Measurements from ENCODE around the gene BTBD9. TPM values are rescaled to one million over a fixed set of nuclear protein-coding genes. Genes with fewer than 3 reads are reported as not detected.

Gene BTBD9
- total RNA-seq, 1 experiment from 2014 or later: 12.5 TPM

GRCh38 chr6:38400764-38401163, 239.0 kb downstream of the BTBD9 start:
- no peak for TF ChIP-seq CTCF (IDR thresholded peaks at IDR 0.05; ENCODE audit: unreplicated experiment)
- ChIA-PET CTCF (interaction anchor here (0.6 to 0.8 kb wide), 2 partner anchors 170 to 280 kb away, joined by 3 to 4 read pairs; no protein-coding TSS in a partner anchor), POLR2A (no interaction called here)
- no peak for DNase-seq (ENCODE audit: unreplicated experiment)
- H3K27me3 Mint-ChIP-seq (ENCODE audit: insufficient read depth, unreplicated experiment): no peaks in the 10 kb centered on the region
- H3K4me3 Mint-ChIP-seq (ENCODE audit: unreplicated experiment): no peak overlapping the region
- H3K36me3 Mint-ChIP-seq (ENCODE audit: insufficient read depth, unreplicated experiment): no peaks in the 10 kb centered on the region
- peaks cover 20% of the 10 kb centered on the region for H3K4me1 Mint-ChIP-seq (ENCODE audit: insufficient read depth, unreplicated experiment)
- BruUV-seq (replicated peaks): no TSS peak
- intact Hi-C loops (cut with micrococcal nuclease): no loop called here
- no peaks in the 10 kb centered on the region for H3K9me3 Mint-ChIP-seq (ENCODE audit: unreplicated experiment)
- no peak overlapping the region for H3K27ac Mint-ChIP-seq (ENCODE audit: low read depth, unreplicated experiment)

- intact Hi-C loops (cut with micrococcal nuclease): no loop called here
- Mint-ChIP-seq H3K27me3 (ENCODE audit: insufficient read depth, unreplicated experiment) (no peaks in the 10 kb centered on the region), H3K27ac (ENCODE audit: low read depth, unreplicated experiment) (no peak overlapping the region), H3K4me3 (ENCODE audit: unreplicated experiment) (no peak overlapping the region), H3K36me3 (ENCODE audit: insufficient read depth, unreplicated experiment) (no peaks in the 10 kb centered on the region), H3K4me1 (ENCODE audit: insufficient read depth, unreplicated experiment) (peaks cover 16% of the 10 kb centered on the region), H3K9me3 (ENCODE audit: unreplicated experiment) (no peaks in the 10 kb centered on the region)
- POLR2A ChIA-PET: interaction anchor here (1.1 kb wide), 1 partner anchor 10 kb away, joined by 3 read pairs; no protein-coding TSS in a partner anchor
- no peak for DNase-seq (ENCODE audit: unreplicated experiment)
- TF ChIP-seq CTCF (IDR thresholded peaks at IDR 0.05; ENCODE audit: unreplicated experiment): no peak
- BruUV-seq (replicated peaks): no TSS peak
- CTCF ChIA-PET: interaction anchor here (0.8 kb wide), 1 partner anchor 9 kb away, joined by 3 read pairs; no protein-coding TSS in a partner anchor
These were observed 239.6 kb downstream of the BTBD9 start for GRCh38 chr6:38400101-38400500.

GRCh38 chr6:38396209-38396608, 243.5 kb downstream of the BTBD9 start:
- no peaks in the 10 kb centered on the region for H3K9me3 Mint-ChIP-seq (ENCODE audit: unreplicated experiment)
- H3K27me3 Mint-ChIP-seq (ENCODE audit: insufficient read depth, unreplicated experiment): no peaks in the 10 kb centered on the region
- no peak overlapping the region for H3K4me3 Mint-ChIP-seq (ENCODE audit: unreplicated experiment)
- peak; percentile 49 for DNase-seq (ENCODE audit: unreplicated experiment)
- TF ChIP-seq CTCF (IDR thresholded peaks at IDR 0.05; ENCODE audit: unreplicated experiment): no peak
- CTCF ChIA-PET: interaction anchor here (0.6 kb wide), 1 partner anchor 966 kb away, joined by 4 read pairs; no protein-coding TSS in a partner anchor
- POLR2A ChIA-PET: interaction anchor here (1.2 kb wide), 1 partner anchor 9 kb away, joined by 4 read pairs; no protein-coding TSS in a partner anchor
- no TSS peak for BruUV-seq (replicated peaks)
- H3K27ac Mint-ChIP-seq (ENCODE audit: low read depth, unreplicated experiment): peak overlapping the region; percentile 32
- H3K36me3 Mint-ChIP-seq (ENCODE audit: insufficient read depth, unreplicated experiment): no peaks in the 10 kb centered on the region
- H3K4me1 Mint-ChIP-seq (ENCODE audit: insufficient read depth, unreplicated experiment): peaks cover 22% of the 10 kb centered on the region
- intact Hi-C loops (cut with micrococcal nuclease): no loop called here

GRCh38 chr6:38393986-38394385, 245.7 kb downstream of the BTBD9 start:
- Mint-ChIP-seq H3K4me1 (ENCODE audit: insufficient read depth, unreplicated experiment) (peaks cover 28% of the 10 kb centered on the region), H3K27me3 (ENCODE audit: insufficient read depth, unreplicated experiment) (no peaks in the 10 kb centered on the region), H3K4me3 (ENCODE audit: unreplicated experiment) (no peak overlapping the region), H3K36me3 (ENCODE audit: insufficient read depth, unreplicated experiment) (no peaks in the 10 kb centered on the region), H3K9me3 (ENCODE audit: unreplicated experiment) (no peaks in the 10 kb centered on the region), H3K27ac (ENCODE audit: low read depth, unreplicated experiment) (peak overlapping the region; percentile 75)
- intact Hi-C loops (cut with micrococcal nuclease): no loop called here
- ChIA-PET POLR2A (interaction anchor here (0.6 kb wide), 1 partner anchor 81 kb away, joined by 3 read pairs; no protein-coding TSS in a partner anchor), CTCF (no interaction called here)
- DNase-seq (ENCODE audit: unreplicated experiment): no peak
- no TSS peak for BruUV-seq (replicated peaks)
- TF ChIP-seq CTCF (IDR thresholded peaks at IDR 0.05; ENCODE audit: unreplicated experiment): no peak
